Activated T-cell treated with anti-CD3 and anti-CD28 coated beads, Interleukin-2, amount 50 U/mL, for 72 hours (primary cell): Measurements from ENCODE around the gene C1orf185. TPM values are rescaled to one million over a fixed set of nuclear protein-coding genes. Genes with fewer than 3 reads are reported as not detected.
"Not testable (repeated sequence)": the region's sequence is repeated elsewhere in the genome, so short reads cannot be mapped to it uniquely, and the experiment has no call there.

ENCODE experiments used
- ATAC-seq, 2 donors: fragments of 150-1000 bp; cut with Tn5 transposase; replicated peaks in 1 of 2; 2 replicates each; pipeline ENCODE4 v1.10.0; 2021; ENCODE audit warnings: moderate library complexity in 2 of 2, mild to moderate bottlenecking in 1 of 2
- DNase-seq, 2 donors: peaks; one replicate each; pipeline ENCODE4 v3.0.0; 2021 to 2022; ENCODE audit warnings: mixed read lengths in 1 of 2
- H3K27ac Mint-ChIP-seq: one replicate; pipeline ENCODE4 v1.8.0; 2022; ENCODE audit warnings: mild to moderate bottlenecking, moderate library complexity, mixed read lengths
- H3K27me3 Mint-ChIP-seq: one replicate; pipeline ENCODE4 v1.8.0; 2022; ENCODE audit warnings: low read depth, mixed read lengths
- H3K36me3 Mint-ChIP-seq, 2 donors: one replicate each; pipeline ENCODE4 v1.8.0; 2022; ENCODE audit warnings: mixed read lengths in 2 of 2, mild to moderate bottlenecking in 1 of 2; ENCODE audit not compliant: insufficient read depth in 2 of 2
- H3K4me1 Mint-ChIP-seq: one replicate; pipeline ENCODE4 v1.8.0; 2022; ENCODE audit warnings: low read depth, mixed read lengths
- H3K4me3 Mint-ChIP-seq, 2 donors: one replicate each; pipeline ENCODE4 v1.8.0; 2022; ENCODE audit warnings: mild to moderate bottlenecking in 2 of 2, mixed read lengths in 2 of 2, moderate library complexity in 2 of 2
- H3K9me3 Mint-ChIP-seq, 2 donors: one replicate each; pipeline ENCODE4 v1.8.0; 2022; ENCODE audit warnings: mixed read lengths in 2 of 2
- total RNA-seq, 2 donors: library from RNA; stranded (reverse); gene quantifications; one replicate each; pipeline ENCODE4 v1.2.3, GENCODE V29; 2022

C1orf185 gene
- total RNA-seq, 2 donors from 2014 or later = not detected

DNA sequence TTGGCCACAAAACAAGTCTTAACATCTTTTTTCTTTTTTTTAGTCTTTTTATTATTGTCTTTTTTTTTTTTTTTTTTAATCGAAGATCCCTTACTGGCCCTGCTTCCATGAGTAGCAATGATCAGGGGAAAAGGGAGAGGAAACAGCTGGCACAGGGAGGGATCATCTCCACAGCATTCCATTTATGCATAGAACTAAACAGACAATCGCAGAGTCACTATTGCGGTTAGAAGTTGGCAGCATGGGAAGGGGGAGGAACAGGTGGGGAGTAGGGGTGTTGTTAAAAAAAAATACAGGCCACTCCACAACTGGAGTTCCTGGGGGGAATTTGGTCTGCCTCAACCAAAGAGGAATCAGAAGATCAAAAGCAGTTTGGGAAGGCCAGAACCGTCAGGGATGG lies 55.4 kb downstream of the C1orf185 start:
- peaks cover 3 to 5% of the 10 kb centered on the region in 2 donors for H3K36me3 Mint-ChIP-seq
- H3K27ac Mint-ChIP-seq = no peak overlapping the region
- no peak overlapping the region for H3K4me3 Mint-ChIP-seq
- peaks cover 14% of the 10 kb centered on the region for H3K27me3 Mint-ChIP-seq
- H3K4me1 Mint-ChIP-seq = peaks cover 12% of the 10 kb centered on the region
- no peak for ATAC-seq
- DNase-seq = no peak
- peaks cover 7 to 11% of the 10 kb centered on the region in 2 donors for H3K9me3 Mint-ChIP-seq

DNA sequence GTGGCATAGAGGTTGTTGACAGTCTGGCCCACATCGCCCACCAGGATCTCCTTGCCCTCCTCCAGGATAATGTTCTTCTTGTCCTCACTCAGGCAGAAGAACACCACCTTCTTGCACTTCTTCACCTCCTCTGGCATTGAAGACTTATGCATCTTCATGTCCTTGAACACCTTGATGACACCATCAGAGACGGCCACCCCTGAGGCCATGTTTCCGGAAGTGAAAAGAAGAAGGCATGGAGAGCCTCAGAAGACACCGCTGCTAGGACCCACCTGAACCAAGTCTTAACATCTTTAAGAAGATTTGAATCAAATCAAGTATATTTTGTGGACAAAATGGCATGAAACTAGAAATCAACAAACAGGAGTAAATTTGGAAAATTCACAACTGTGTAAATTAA lies 56.2 kb downstream of the C1orf185 start:
- ATAC-seq = no peak

DNA sequence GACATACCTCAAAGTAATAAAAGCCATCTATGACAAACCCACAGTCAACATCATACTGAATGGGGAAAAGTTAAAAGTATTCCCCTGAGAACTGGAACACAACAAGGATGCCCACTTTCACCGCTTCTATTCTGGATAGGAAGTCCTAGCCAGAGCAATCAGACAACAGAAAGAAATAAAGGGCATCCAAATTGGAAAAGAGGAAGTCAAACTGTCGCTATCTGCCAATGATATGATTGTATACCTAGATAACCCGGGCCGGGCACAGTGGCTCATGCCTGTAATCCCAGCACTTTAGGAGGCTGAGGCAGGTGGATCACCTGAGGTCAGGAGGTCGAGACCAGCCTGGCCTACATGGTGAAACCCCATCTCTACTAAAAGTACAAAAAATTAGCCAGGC lies 60.5 kb downstream of the C1orf185 start:
- not testable (repeated sequence) for H3K36me3 Mint-ChIP-seq, H3K4me1 Mint-ChIP-seq, ATAC-seq, H3K4me3 Mint-ChIP-seq, DNase-seq, H3K9me3 Mint-ChIP-seq, H3K27ac Mint-ChIP-seq
- peaks cover 14% of the 10 kb centered on the region for H3K27me3 Mint-ChIP-seq

More for the DNA sequence above, 56.2 kb downstream of the C1orf185 start:
- Mint-ChIP-seq H3K27ac (no peak overlapping the region), H3K27me3 (peaks cover 14% of the 10 kb centered on the region), H3K36me3 (peaks cover 3 to 5% of the 10 kb centered on the region in 2 donors), H3K4me1 (peaks cover 12% of the 10 kb centered on the region), H3K4me3 (no peak overlapping the region), H3K9me3 (peaks cover 7 to 11% of the 10 kb centered on the region in 2 donors)
- DNase-seq = no peak

DNA sequence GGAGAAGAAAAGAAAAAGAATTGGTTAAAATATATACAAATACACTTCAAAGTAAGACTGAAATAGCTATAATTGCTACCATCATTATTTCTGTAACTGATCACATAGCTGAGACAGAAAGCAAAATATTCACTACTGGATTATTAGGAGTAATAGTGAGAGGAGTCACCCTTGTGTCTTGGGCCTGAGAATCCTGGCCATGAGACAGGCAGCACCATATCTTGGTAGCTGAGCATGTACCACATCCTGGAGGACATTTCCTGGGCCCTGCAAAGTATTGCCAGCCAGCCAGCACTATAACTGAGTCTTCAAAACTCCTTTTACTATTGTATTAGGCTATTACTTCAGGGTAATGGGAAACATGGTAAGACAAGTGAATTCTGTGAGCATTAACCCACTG lies 63.5 kb downstream of the C1orf185 start:
- DNase-seq (no peak), ATAC-seq (no peak)
- Mint-ChIP-seq H3K9me3 (no peaks in the 10 kb centered on the region), H3K36me3 (no peaks in the 10 kb centered on the region), H3K4me1 (peaks cover 7% of the 10 kb centered on the region), H3K4me3 (no peak overlapping the region), H3K27ac (no peak overlapping the region), H3K27me3 (peaks cover 6% of the 10 kb centered on the region)

DNA sequence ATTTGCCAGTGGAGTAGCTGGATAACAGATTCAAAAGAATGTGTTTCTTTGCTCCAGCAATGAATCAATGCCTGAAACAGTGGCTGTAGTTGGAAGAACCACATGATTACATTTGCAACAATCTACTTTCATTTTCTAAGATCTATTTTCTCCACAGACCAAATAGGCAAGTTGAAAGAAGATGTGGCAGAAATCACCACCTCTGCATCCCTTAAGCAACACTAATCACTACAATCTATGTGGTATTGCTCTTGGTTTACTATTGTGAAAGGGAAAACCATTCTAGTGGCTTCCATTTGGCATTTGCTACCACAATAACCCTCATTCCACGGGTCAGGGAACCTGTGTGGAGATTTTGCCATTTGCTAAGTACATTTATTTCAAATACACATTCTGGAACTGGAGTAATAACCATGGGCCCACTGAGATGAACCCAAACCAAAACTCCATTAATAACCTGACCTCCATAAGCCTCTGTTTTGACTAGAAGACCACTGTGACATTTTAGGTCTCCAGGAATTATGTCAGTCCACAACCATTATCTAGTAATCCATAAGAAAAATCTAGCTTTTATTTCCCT lies 66.3 kb downstream of the C1orf185 start:
- no peaks in the 10 kb centered on the region for H3K9me3 Mint-ChIP-seq
- peaks cover 9% of the 10 kb centered on the region for H3K27me3 Mint-ChIP-seq
- no peaks in the 10 kb centered on the region for H3K36me3 Mint-ChIP-seq
- H3K27ac Mint-ChIP-seq = no peak overlapping the region
- DNase-seq (no peak), ATAC-seq (peak; percentile 66 to 69)
- peaks cover 7% of the 10 kb centered on the region for H3K4me1 Mint-ChIP-seq
- no peak overlapping the region for H3K4me3 Mint-ChIP-seq

DNA sequence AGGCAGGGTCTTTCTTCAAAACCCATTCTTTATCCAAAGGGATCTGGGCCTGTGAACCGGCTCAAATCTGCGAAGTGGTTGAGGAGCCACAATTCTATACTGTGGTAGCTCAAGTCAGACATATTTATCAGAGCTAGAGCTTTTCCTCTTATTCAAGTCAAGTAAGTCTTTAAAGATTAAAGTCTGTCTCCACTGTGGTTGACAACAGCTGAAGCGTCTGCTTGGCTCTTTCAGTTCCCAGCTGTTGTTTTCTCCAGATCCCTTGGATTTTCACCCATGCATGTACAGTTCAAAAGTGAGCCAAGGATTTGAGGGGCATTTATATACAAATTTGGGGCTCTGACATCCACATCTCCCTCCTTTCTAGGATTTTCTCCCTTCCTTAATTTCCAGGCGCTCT lies 66.9 kb downstream of the C1orf185 start:
- Mint-ChIP-seq H3K9me3 (no peaks in the 10 kb centered on the region), H3K4me3 (no peak overlapping the region), H3K27ac (no peak overlapping the region), H3K36me3 (no peaks in the 10 kb centered on the region), H3K4me1 (peaks cover 7% of the 10 kb centered on the region), H3K27me3 (peaks cover 9% of the 10 kb centered on the region)
- ATAC-seq (no peak), DNase-seq (no peak)

DNA sequence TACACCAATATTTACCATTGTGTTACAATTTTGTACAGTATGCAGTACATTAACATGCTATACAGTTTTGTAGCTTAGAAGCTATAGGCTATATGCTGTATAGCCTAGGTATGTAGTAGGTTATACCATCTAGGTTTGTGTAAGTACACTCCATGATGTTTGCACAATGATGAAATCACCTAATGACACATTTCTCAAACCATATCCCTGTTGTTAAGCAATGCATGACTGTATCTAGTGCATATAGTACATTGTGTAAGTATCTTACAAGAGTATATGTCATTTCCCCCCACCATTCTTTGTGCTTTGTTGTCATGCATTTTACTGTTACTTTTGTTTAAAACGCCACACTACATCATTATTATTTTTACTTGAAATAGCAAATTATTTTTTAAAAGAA lies 68.3 kb downstream of the C1orf185 start:
- no peak overlapping the region for H3K27ac Mint-ChIP-seq
- peaks cover 7% of the 10 kb centered on the region for H3K4me1 Mint-ChIP-seq
- no peaks in the 10 kb centered on the region for H3K9me3 Mint-ChIP-seq
- no peaks in the 10 kb centered on the region for H3K36me3 Mint-ChIP-seq
- no peak overlapping the region for H3K4me3 Mint-ChIP-seq
- no peak for DNase-seq
- H3K27me3 Mint-ChIP-seq = peaks cover 16% of the 10 kb centered on the region
- ATAC-seq = peak; percentile 50 to 71

DNA sequence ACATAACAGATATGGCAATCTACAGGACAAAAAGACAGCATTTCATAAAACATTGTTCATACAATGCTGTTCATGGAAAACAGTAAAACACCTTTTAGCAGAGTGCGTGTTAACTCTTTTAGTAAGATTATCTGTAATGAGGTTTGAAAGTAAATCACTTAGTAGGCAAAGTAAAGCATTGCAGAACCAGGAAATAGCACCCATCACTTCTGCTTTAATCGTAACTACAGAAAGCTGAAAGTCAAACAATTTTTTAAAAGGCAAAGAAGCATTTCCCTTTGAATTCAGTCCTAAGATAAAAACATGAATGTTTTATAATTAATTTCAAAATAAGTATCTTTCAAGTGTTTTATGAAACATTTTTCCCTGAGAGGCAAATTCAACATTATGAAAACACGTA lies 70.8 kb downstream of the C1orf185 start:
- DNase-seq (no peak), ATAC-seq (no peak)
- no peak overlapping the region for H3K4me3 Mint-ChIP-seq
- peaks cover 27% of the 10 kb centered on the region for H3K27me3 Mint-ChIP-seq
- H3K36me3 Mint-ChIP-seq = no peaks in the 10 kb centered on the region
- H3K27ac Mint-ChIP-seq = no peak overlapping the region
- no peaks in the 10 kb centered on the region for H3K9me3 Mint-ChIP-seq
- peaks cover 5% of the 10 kb centered on the region for H3K4me1 Mint-ChIP-seq

DNA sequence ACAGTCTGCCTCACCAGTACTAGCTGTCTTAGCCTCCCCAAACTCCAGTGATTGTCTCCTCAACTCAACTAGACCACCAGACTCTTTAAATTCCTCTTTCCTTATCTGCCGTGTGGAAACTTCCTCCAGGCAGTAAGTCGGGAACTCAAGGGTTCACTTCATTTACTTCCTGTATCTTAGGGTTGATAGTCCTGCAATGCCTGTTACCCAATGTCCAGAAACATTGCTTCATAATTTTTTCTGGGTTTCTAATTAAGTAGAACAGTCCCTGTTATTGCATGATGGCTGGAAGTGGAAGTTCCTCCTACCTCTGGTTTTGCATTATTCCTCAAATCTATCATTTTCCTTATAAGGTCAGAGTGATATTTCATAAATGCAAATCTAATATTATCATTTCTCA lies 73.2 kb downstream of the C1orf185 start:
- Mint-ChIP-seq H3K4me3 (no peak overlapping the region), H3K27me3 (peaks cover 38% of the 10 kb centered on the region), H3K4me1 (no peaks in the 10 kb centered on the region), H3K9me3 (no peaks in the 10 kb centered on the region), H3K27ac (no peak overlapping the region), H3K36me3 (no peaks in the 10 kb centered on the region)
- ATAC-seq (no peak), DNase-seq (no peak)

DNA sequence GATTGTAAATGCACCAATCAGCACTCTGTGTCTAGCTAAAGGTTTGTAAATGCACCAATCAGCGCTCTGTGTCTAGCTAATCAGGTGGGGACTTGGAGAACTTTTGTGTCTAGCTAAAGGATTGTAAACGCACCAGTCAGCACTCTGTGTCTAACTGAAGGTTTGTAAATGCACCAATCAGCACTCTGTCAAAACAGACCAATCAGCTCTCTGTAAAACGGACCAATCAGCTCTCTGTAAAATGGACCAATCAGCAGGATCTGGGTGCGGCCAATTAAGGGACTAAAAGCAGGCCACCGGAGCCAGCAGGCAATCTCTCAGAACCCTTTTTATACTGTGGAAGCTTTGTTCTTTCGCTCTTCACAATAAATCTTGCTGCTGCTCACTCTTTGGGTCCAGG lies 76.0 kb downstream of the C1orf185 start:
- H3K27me3 Mint-ChIP-seq = peaks cover 29% of the 10 kb centered on the region
- not testable (repeated sequence) for H3K36me3 Mint-ChIP-seq, H3K9me3 Mint-ChIP-seq, H3K27ac Mint-ChIP-seq, H3K4me1 Mint-ChIP-seq, ATAC-seq, DNase-seq, H3K4me3 Mint-ChIP-seq

DNA sequence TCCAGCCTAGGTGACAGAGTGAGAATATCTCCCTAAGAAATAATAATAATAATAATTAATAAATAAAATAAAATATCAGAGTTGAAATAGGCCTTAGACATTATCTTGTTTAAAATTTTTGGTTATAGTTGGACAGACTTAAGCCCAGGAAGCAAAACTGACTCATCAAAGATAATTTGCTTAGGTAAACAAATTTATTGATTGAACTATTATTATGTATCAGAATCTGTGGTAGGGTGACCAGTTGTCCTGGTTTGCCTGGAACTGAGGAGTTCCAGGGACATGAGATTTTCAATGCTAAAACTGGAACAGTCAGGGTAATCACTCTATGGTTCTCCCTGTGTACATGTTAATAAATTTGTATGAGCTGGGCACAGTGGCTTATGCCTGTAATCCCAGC lies 86.2 kb downstream of the C1orf185 start:
- no peak for ATAC-seq
- no peak for DNase-seq
- Mint-ChIP-seq H3K36me3 (no peaks in the 10 kb centered on the region), H3K4me1 (no peaks in the 10 kb centered on the region), H3K4me3 (no peak overlapping the region), H3K27ac (no peak overlapping the region), H3K27me3 (peaks cover 8% of the 10 kb centered on the region), H3K9me3 (no peaks in the 10 kb centered on the region)

DNA sequence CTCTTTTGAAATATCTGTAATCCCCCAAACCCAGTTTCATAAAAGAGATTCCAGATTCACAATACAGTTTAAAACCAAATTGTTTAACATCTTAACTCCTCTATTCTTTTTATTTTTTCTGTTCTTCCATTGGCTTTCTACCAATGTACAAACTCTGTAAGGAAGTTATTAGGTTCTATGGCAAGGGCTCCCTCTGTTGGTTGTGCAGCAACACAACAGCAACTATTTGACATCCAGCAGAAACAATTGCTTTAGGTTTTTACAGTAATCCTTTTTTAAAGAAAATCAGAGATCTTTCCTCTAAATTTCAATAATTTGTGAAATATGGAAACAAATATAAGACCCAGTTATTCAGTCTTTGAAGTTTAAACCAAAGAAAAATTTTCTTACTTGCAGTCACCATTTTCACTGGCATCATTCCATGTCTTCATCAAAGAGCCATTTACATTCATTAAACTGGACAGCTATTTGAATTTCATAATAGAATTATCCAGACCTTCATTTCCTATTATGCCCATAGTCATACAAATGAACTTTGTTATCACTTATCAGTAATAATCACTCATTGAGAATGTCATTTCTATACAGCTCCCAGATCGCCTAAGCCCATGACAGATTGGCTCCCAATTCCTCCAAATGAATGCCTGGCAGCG lies 87.5 kb downstream of the C1orf185 start:
- Mint-ChIP-seq H3K36me3 (no peaks in the 10 kb centered on the region), H3K9me3 (no peaks in the 10 kb centered on the region), H3K4me1 (no peaks in the 10 kb centered on the region), H3K27ac (no peak overlapping the region), H3K27me3 (peaks cover 8% of the 10 kb centered on the region), H3K4me3 (no peak overlapping the region)
- peak; percentile 33 to 38 for DNase-seq
- no peak for ATAC-seq

DNA sequence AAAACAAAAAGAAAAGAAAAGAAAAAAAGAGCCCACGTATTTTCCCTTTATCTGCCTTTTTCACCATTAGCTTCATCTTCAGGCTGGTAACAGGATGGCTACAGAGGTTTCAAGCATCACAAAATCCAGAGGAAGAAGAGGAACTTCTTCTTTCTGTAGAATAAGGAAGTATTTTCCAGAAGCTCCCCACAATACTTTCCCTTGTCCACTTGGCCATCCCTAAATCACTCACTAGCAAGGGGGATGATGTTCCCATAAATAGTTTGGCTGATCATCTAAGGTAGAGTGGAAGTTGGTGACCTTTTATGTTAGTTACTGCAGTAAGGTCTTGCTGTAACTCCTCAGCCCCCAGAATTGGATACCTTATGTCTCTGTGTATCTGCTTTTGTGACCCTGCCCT lies 88.9 kb downstream of the C1orf185 start:
- no peak for DNase-seq
- Mint-ChIP-seq H3K4me1 (no peaks in the 10 kb centered on the region), H3K9me3 (no peaks in the 10 kb centered on the region), H3K27ac (no peak overlapping the region), H3K27me3 (peaks cover 8% of the 10 kb centered on the region), H3K36me3 (no peaks in the 10 kb centered on the region), H3K4me3 (no peak overlapping the region)
- ATAC-seq = no peak
